ENCODE results near the gene MAOA.
"Not testable (repeated sequence)": the region's sequence is repeated elsewhere in the genome, so short reads cannot be mapped to it uniquely, and the experiment has no call there.

The MAOA gene

DNA sequence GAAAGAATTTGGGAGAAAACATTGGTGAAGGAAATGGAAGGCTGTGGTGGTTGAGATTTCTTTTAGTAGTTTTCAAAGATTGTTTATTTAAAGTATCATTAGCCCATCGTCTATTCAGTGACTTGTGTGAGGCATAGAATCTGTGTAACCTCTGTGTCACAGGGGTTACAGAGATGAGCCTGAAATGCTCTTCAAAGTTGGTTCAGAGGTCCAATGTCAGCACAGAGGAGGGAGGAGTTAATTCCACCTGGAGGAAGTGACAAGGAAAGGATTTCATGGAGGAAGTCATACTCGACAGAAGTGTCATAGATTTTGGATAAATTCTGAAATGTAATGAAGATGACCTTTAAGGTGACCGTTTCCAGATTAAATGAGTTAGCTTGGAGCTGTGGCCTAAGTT is 8.2 kb downstream of the MAOA start:
- DNase-seq: no peak

- DNase-seq: no peak
These were observed 8.6 kb downstream of the MAOA start for GRCh38 chrX:43664708-43665107.

- DNase-seq: no peak
These were observed 10.3 kb downstream of the MAOA start for GRCh38 chrX:43666311-43666912.

- not testable (repeated sequence) for DNase-seq
These were observed 20.0 kb downstream of the MAOA start for GRCh38 chrX:43675965-43676628.

- DNase-seq: no peak
These were observed 21.0 kb downstream of the MAOA start for GRCh38 chrX:43676971-43677572.

- DNase-seq: no peak
These were observed 21.9 kb downstream of the MAOA start for GRCh38 chrX:43677993-43678392.

- no peak for DNase-seq
These were observed 23.0 kb downstream of the MAOA start for GRCh38 chrX:43679058-43679457.

DNA sequence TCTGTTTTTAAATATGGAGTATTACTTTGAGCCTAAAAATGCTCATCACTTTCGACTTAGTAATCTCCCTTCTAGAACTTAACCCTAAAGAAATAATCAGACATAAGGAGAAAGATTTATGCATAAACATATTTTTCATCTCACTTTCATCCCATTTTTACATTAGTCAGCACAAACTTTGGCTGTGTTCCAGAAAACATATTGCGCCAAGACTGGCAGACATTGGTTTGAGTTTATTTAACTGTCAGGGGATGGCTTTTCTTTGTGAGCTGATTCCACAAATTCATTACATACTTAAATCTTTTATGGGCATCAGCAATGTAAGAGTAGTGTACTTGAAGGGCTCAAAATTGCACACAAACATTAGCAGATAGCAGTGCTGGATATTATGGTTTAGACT is 23.7 kb downstream of the MAOA start:
- no peak for DNase-seq

DNA sequence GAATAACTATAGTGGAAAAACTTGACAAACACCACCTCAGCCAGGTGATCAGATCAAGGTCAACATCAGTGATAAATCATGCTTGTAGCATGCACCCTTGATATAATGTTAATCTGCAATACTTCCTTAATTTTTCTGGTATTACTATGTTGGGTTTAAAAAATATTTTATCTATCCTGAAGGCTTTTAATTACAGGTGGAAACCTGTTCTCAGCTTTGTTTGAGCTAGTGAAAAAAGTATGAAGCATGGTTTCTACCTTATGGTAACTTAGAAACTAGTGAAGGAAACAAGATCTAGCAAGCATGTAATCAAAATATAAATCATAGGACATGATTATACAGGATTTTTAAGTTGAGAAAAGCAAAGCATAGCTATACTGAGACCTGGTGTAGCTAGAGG is 26.6 kb downstream of the MAOA start:
- no peak for DNase-seq

DNA sequence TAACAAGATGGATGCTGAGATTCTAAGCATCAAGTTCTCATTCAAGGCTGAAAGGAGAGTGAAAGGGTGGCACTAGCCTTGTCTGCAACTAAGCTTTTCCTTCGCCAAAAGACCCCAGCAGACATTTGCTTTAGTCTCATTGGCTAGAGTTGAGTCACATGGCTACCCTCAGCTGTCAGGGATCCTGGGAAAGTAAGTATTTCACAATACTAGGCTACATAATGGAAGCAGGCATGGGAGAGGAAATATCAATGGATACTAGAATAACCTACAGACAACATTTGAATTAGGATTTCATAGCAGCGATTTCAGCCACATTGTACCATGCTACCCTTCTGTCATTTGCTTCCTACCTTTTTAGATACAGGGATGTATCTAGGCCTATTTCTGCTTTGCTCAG is 29.1 kb downstream of the MAOA start:
- no peak for DNase-seq

DNA sequence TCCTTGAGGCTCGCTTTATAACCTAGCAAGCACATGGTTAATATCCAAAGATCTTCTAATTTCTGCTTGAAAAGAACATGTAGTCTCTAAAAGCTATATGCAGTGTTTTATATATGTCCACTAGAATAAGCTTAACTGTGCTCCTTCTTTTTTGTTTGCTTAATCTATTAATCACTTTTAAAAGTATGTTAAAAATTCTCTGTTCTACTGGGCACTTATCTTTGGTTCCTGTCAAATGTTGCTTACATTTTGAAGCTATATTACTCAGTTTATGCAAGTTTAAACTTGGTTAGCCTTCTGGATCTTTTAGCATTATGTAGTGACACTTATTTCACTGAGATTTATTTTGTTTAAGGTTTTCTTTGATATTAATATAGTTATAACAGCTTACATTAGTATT is 32.5 kb downstream of the MAOA start:
- DNase-seq: no peak

DNA sequence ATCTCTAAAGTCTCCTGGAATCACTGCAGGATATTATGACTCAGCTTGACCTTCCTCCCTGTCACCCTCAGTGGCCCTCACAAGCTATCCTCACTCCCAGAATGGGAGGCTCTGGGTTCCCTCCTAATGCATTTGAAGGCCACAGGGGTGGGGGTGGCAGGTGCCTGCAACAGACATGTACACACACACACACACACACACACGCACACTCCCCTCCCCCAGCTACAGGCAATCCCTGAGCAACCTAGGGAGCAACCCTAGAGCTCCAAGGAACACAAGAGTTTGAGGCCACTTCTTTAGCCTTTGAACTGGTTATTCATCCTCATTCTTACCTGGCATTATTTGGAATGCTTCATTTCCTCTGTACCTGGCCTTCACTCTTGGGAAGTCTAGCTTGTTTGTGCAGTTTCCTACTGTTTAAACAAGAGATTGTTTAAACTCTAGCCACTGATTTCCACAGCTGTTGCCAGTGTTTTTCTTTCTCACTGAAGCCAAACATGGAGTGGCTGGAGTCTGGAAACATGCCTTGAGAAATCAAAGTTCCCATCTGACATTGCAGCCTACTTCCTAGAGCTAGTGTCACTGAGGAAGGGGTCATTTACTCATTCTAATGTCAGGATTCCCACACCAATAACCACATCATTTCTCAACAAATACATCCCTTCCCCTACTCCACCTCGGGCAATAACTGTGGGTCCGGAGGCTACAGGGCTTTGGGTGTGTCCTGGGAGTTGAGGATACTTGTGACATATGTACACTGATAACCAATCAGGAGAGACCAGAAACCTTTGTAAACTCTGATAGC is 37.7 kb downstream of the MAOA start:
- no peak for DNase-seq

DNA sequence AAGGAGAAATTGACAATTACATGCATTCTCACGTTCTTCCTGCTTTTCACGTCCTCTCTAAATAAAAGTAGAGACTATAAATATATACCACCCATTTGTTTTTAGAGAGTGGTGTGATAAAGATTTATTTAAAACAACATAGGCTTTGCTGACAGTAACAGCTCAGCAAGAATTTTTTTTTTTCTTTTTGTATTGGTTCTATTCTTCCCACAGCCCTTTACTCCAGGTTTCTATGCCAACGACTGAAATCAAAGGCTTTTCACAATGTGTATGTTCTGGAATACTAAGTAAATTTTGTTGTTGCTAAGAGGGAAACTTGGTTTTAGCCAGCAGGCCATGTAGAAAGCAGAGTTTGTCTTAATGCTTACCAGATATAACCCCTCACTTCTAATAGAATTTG is 43.4 kb downstream of the MAOA start:
- DNase-seq: no peak

DNA sequence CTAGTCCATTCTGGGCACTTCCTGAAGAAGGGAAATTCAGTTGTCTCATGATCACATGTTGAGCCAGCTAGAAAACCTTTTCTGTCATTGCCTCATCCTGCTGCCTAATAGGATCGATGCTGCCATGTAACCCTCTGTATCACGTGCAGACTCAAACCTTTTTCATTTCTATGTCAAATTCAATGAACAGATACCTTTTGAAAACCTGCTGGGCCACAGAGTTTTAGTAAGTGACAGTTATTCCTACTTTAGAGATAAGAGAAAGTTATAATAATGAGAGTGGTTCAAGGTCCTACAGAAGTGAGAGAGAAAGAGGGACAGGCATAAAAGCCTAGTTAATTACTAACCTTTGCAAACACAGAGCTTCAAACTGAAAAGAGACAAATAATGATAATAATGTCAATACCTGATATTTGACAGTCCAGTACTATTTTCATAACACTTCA is 46.0 kb downstream of the MAOA start:
- DNase-seq: no peak

- DNase-seq: no peak
These were observed 46.6 kb downstream of the MAOA start for GRCh38 chrX:43702660-43703059.

DNA sequence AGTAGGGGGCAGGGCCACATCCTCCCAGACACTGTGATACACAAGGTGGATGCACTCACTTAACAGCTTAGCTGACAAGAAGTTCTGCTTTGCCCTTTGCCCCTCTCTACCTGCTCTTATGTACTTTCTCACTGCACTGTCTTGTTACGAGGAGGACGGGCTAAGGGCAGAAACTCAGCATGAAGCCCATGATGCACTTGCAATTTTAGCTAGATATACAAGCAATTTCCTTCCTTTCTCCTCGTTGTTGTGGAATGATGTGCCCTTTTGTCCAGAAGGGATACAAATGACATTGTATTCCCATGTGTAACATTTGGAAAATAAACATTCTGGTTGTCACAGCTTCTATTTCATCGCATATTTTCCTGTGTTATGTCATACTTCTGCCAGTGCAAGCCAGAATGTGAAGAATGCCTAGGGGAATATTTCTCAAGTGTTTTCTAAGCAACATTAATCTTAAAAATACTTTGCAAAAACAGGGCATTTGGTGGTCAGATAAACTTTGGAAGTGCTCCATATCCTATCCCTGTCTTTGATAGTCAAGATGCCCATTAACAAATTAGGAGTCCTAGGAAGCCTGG is 47.2 kb downstream of the MAOA start:
- no peak for DNase-seq

DNA sequence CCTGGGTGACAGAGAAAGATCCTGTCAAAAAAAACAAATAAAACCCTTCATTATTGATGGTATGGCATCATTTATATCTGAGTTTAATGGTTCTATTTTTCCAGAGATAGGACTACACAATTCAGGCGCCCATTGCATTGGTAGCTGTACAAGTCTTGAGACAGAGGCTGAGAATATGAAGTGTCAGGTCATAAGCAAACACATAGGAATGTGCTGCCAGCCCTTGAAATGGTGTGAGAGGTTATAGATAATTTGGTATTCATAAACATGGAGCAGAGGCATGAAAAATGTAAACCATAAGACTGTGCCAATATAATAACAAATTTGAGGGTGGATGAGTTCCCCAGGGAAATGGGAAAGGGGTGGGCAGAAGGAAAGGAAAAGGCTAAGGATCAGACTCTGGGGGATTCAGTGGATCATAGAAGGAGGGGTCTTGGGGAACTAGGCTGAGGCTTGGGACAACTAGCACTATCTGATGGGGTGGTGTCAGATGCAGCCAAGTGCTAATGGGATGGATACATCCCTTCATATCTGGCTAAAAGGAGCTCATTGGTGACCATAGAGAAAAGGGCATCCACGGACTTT is 50.8 kb downstream of the MAOA start:
- no peak for DNase-seq

GRCh38 chrX:43707812-43708548 is 51.9 kb downstream of the MAOA start:
- DNase-seq: no peak

- DNase-seq: no peak
These were observed 60.0 kb downstream of the MAOA start for GRCh38 chrX:43716144-43716543.

GRCh38 chrX:43716696-43717095 is 60.6 kb downstream of the MAOA start:
- no peak for DNase-seq

GRCh38 chrX:43717161-43717560 is 61.1 kb downstream of the MAOA start:
- DNase-seq: no peak

- DNase-seq: no peak
These were observed 62.0 kb downstream of the MAOA start for GRCh38 chrX:43718081-43718480.
